ENCODE measurements around the gene FUT4.
A peak's percentile ranks its signal among the peaks of the same experiment; 100 is the strongest.
"Not testable (repeated sequence)": the region's sequence is repeated elsewhere in the genome, so short reads cannot be mapped to it uniquely, and the experiment has no call there.

FUT4 gene

DNA sequence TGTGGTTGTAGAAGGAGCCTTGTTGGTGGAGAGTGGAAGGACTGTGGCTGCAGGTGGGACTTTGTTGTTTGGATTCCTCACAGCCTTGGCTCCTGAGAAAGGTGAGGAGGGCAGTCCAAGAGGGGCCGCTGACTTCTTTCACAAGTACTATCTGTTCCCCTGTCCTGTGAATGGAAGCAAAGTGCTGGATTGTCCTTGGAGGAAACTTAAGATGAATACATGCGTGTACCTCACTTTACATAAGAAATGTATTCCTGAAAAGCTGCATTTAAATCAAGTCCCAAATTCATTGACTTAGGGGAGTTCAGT lies 2.4 kb downstream of the FUT4 start:
- H3K27ac Mint-ChIP-seq: peak overlapping the region; percentile 19 to 76 (median 75)
- no peaks in the 10 kb centered on the region for H3K9me3 Mint-ChIP-seq
- peaks cover 43% of the 10 kb centered on the region for H3K4me1 Mint-ChIP-seq
- peaks cover 13% of the 10 kb centered on the region for H3K36me3 Mint-ChIP-seq (ENCODE audit: low read depth)
- H3K27me3 Mint-ChIP-seq (ENCODE audit: low read depth): peaks cover 8% of the 10 kb centered on the region
- TF ChIP-seq, protein P1, sequence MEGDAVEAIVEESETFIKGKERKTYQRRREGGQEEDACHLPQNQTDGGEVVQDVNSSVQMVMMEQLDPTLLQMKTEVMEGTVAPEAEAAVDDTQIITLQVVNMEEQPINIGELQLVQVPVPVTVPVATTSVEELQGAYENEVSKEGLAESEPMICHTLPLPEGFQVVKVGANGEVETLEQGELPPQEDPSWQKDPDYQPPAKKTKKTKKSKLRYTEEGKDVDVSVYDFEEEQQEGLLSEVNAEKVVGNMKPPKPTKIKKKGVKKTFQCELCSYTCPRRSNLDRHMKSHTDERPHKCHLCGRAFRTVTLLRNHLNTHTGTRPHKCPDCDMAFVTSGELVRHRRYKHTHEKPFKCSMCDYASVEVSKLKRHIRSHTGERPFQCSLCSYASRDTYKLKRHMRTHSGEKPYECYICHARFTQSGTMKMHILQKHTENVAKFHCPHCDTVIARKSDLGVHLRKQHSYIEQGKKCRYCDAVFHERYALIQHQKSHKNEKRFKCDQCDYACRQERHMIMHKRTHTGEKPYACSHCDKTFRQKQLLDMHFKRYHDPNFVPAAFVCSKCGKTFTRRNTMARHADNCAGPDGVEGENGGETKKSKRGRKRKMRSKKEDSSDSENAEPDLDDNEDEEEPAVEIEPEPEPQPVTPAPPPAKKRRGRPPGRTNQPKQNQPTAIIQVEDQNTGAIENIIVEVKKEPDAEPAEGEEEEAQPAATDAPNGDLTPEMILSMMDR (IDR thresholded peaks at IDR 0.05; ENCODE audit: unreplicated experiment in 3 of 3): no peak
- H3K4me3 Mint-ChIP-seq: peak overlapping the region; percentile 80 to 88 (median 80)

DNA sequence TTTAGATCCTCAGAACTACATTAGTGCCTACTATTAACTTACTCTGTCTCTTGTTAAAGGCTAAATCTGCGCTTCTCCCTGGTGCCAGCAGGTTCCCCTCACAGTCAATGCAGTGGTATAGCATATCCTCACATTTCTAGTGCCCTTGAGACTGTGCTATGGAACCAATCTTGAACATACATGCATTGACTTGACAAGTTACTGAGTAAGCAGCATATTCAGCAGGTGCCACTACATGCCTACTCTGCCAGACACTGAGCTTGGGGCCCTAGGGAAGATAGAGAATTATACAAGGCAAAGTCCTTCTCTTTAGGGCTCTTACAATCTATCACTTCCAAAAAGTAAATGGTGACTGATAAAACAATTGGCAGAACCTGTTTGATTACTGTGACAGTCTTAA lies 3.2 kb downstream of the FUT4 start:
- Mint-ChIP-seq H3K4me3 (peak overlapping the region; percentile 69 to 88 (median 80)), H3K36me3 (ENCODE audit: low read depth) (peaks cover 13% of the 10 kb centered on the region), H3K27ac (peak overlapping the region; percentile 19 to 79 (median 40)), H3K4me1 (peaks cover 43% of the 10 kb centered on the region), H3K9me3 (no peaks in the 10 kb centered on the region), H3K27me3 (ENCODE audit: low read depth) (no peaks in the 10 kb centered on the region)
- TF ChIP-seq, protein P1 (IDR thresholded peaks at IDR 0.05; ENCODE audit: unreplicated experiment in 3 of 3): no peak

DNA sequence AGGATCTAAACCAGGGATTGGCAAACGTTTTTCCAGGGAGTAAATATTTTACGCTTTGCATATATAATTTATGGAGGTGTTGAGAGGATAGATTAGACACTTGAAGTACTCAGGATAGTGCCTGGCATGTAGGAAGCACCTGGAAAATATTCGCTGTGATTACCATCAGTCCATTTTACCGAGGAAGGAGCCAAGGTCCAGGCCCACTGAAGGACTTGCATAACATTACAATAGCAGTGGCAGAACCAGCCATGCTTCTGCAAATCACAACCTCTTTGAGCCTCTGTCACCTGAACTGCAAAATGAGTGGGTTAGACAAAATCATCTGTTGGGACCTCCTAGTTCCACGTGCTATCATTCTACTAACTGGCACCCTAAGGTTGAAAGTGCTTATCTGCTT lies 5.4 kb downstream of the FUT4 start:
- H3K4me3 Mint-ChIP-seq: peak overlapping the region in 2 of 3 experiments; percentile 3 to 8
- H3K9me3 Mint-ChIP-seq: no peaks in the 10 kb centered on the region
- H3K36me3 Mint-ChIP-seq (ENCODE audit: low read depth): peaks cover 13% of the 10 kb centered on the region
- H3K4me1 Mint-ChIP-seq: peaks cover 30% of the 10 kb centered on the region
- no peaks in the 10 kb centered on the region for H3K27me3 Mint-ChIP-seq (ENCODE audit: low read depth)
- H3K27ac Mint-ChIP-seq: no peak overlapping the region
- TF ChIP-seq, protein P1 (IDR thresholded peaks at IDR 0.05; ENCODE audit: unreplicated experiment in 3 of 3): no peak

DNA sequence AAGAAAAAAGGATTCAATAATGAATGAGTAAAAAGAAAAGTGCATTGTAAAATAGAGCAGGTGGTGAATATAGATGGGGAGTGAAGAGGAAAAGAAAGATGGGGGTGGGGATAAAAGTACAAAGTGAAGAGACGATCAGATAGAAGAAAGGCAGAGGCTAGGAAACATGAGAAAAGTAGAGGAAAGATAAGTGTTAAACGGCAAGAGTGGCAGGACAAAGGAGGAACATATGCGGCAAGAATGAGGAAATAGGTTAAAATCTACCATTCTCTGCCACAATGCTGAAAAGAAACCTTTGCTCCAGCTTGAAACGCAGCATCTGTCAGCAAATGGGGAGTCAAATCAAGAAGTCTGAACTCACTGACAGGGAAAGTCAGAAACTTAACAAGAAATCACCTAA lies 6.8 kb downstream of the FUT4 start:
- Mint-ChIP-seq H3K27ac (no peak overlapping the region), H3K4me3 (no peak overlapping the region), H3K36me3 (ENCODE audit: low read depth) (peaks cover 11% of the 10 kb centered on the region), H3K27me3 (ENCODE audit: low read depth) (no peaks in the 10 kb centered on the region), H3K9me3 (no peaks in the 10 kb centered on the region), H3K4me1 (peaks cover 30% of the 10 kb centered on the region)
- TF ChIP-seq, protein P1 (IDR thresholded peaks at IDR 0.05; ENCODE audit: unreplicated experiment in 3 of 3): no peak

DNA sequence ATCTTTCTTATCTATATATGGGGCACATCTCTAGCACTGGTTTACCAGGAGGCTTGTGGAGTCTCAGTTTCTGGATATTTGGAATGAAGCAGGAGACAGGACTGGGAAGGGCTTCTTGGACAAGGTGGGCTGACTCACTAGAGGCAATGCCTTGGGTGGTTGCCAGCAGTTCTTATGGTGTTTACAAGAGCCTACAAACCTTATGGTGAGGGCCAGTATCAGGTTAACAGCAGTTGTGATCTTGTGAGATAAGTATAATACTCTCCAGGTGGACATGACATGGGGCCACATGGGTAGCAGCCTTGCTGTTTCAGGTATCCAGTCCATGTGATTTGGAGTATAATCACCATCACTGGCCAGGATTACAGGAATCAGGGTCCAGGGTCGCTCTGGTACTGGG lies 10.2 kb downstream of the FUT4 start:
- Mint-ChIP-seq H3K36me3 (ENCODE audit: low read depth) (no peaks in the 10 kb centered on the region), H3K4me3 (no peak overlapping the region), H3K9me3 (no peaks in the 10 kb centered on the region), H3K27me3 (ENCODE audit: low read depth) (no peaks in the 10 kb centered on the region), H3K27ac (no peak overlapping the region), H3K4me1 (peaks cover 3% of the 10 kb centered on the region)
- TF ChIP-seq, protein P1 (IDR thresholded peaks at IDR 0.05; ENCODE audit: unreplicated experiment in 3 of 3): no peak

DNA sequence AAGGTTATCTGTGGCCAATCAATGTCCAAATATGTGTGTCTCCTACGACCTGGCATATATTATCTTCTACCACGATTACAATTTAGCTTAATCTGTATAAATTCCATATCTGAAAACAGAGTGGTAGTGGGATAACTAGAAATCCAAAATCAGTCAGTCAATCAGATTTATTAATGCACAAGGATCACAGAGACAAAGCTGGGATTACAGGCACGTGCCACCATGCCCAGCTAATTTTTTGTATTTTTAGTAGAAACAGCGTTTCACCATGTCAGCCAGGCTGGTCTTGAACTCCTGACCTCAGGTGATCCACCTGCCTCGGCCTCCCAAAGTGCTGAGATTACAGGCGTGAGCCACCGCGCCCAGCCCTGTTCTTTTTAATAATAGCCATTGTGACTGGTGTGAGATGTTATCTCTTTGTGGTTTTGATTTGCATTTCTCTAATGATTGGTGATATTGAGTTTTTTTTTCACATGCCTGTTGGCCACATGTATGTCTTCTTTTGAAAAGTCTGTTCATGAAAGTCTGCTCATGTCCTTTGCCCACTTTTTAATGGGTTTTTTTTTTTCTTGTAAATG lies 12.1 kb downstream of the FUT4 start:
- not testable (repeated sequence) for H3K4me1 Mint-ChIP-seq; H3K27me3 Mint-ChIP-seq (ENCODE audit: low read depth); H3K36me3 Mint-ChIP-seq (ENCODE audit: low read depth); H3K4me3 Mint-ChIP-seq; H3K9me3 Mint-ChIP-seq; H3K27ac Mint-ChIP-seq
